Suprapubic skin (tissue), 4 donors: ENCODE measurements around the gene CCDC88C. TPM values are rescaled to one million over a fixed set of nuclear protein-coding genes. Genes with fewer than 3 reads are reported as not detected.
A peak's percentile ranks its signal among the peaks of the same experiment; 100 is the strongest.

Experiments
- DNase-seq, 2 donors: peaks; one replicate each; pipeline ENCODE4 v3.0.0-alpha.2; 2019; ENCODE audit warnings: low spot score in 2 of 2
- H3K27ac ChIP-seq: fragments of 200-600 bp; sonication (generic); one replicate; pipeline ENCODE4 v1.5.1; 2019
- H3K27me3 ChIP-seq: fragments of 200-600 bp; sonication (generic); one replicate; pipeline ENCODE4 v1.5.1; 2019
- H3K36me3 ChIP-seq: fragments of 200-600 bp; sonication (generic); one replicate; pipeline ENCODE4 v1.5.1; 2019
- H3K4me1 ChIP-seq: fragments of 200-600 bp; sonication (generic); one replicate; pipeline ENCODE4 v1.5.1; 2019
- H3K4me3 ChIP-seq: fragments of 200-600 bp; sonication (generic); one replicate; pipeline ENCODE4 v1.5.1; 2019; ENCODE audit warnings: mild to moderate bottlenecking
- H3K9me3 ChIP-seq: fragments of 200-600 bp; sonication (generic); one replicate; pipeline ENCODE4 v1.5.1; 2019
- CTCF ChIP-seq, 2 donors: fragments of 200-600 bp in 1 of 2; fragments of 450-650 bp in 1 of 2; sonication (generic) in 1 of 2; IDR thresholded peaks; one replicate each; pipeline ENCODE4 v1.5.1; 2016 to 2019; ENCODE audit warnings: antibody characterized with exemption in 2 of 2, mild to moderate bottlenecking in 1 of 2, moderate library complexity in 1 of 2
- EP300 ChIP-seq: sonication (generic); formaldehyde crosslinking; IDR thresholded peaks from one replicate; pipeline ENCODE4 v1.6.1; 2017; ENCODE audit warnings: antibody characterized with exemption
- POLR2A ChIP-seq, 2 donors: fragments of 450-650 bp; IDR thresholded peaks; one replicate each; pipeline ENCODE4 v1.6.1; 2017; ENCODE audit warnings: antibody characterized with exemption in 2 of 2, mild to moderate bottlenecking in 2 of 2, moderate library complexity in 2 of 2
- POLR2AphosphoS5 ChIP-seq, 3 donors: sonication (generic); formaldehyde crosslinking; IDR thresholded peaks; one replicate each; pipeline ENCODE4 v1.6.1; 2017; ENCODE audit warnings: antibody characterized with exemption in 3 of 3
- WGBS: methylation state at CpG from one replicate; pipeline ENCODE4 v1.1.5; 2018; 5-methylcytosine and 5-hydroxymethylcytosine counted together
- total RNA-seq, 4 donors: library from RNA; depleted of rRNA; stranded (reverse); fragments of >200 nt; gene quantifications; one replicate each; pipeline ENCODE4 v1.1.0, GENCODE V29; 2016

Gene CCDC88C
- total RNA-seq, 4 donors from 2014 or later = 16.6 to 25.0 (median 22.8) TPM

- no peaks in the 10 kb centered on the region for H3K36me3 ChIP-seq
- no peak overlapping the region for H3K27ac ChIP-seq
- no peak for TF ChIP-seq POLR2A (IDR thresholded peaks at IDR 0.05)
- TF ChIP-seq POLR2AphosphoS5 (IDR thresholded peaks at IDR 0.05) = no peak
- TF ChIP-seq CTCF (IDR thresholded peaks at IDR 0.05) = no peak
- no peak for TF ChIP-seq EP300
- H3K27me3 ChIP-seq = peaks cover 3% of the 10 kb centered on the region
- H3K4me1 ChIP-seq = peaks cover 49% of the 10 kb centered on the region
- WGBS = 40% methylated on average over 15 of the region's 15 CpGs
- no peak overlapping the region for H3K4me3 ChIP-seq
- DNase-seq = no peak
- H3K9me3 ChIP-seq = no peaks in the 10 kb centered on the region
These were observed 20.4 kb downstream of the CCDC88C start for GRCh38 chr14:91396959-91397815.

- 49% methylated on average over 23 of the region's 23 CpGs for WGBS
These were observed 21.5 kb downstream of the CCDC88C start for GRCh38 chr14:91396013-91396660.

GRCh38 chr14:91395466-91395865, 22.2 kb downstream of the CCDC88C start:
- no peak for TF ChIP-seq POLR2AphosphoS5 (IDR thresholded peaks at IDR 0.05)
- TF ChIP-seq POLR2A (IDR thresholded peaks at IDR 0.05) = no peak
- TF ChIP-seq CTCF (IDR thresholded peaks at IDR 0.05) = no peak
- no peak for TF ChIP-seq EP300
- Histone ChIP-seq H3K27me3 (peaks cover 3% of the 10 kb centered on the region), H3K4me3 (peak overlapping the region; percentile 1), H3K9me3 (no peaks in the 10 kb centered on the region), H3K36me3 (no peaks in the 10 kb centered on the region), H3K27ac (no peak overlapping the region), H3K4me1 (peaks cover 51% of the 10 kb centered on the region)
- WGBS = 80% methylated on average over 5 of the region's 5 CpGs
- DNase-seq = no peak

More at GRCh38 chr14:91396013-91396660, 21.5 kb downstream of the CCDC88C start:
- no peaks in the 10 kb centered on the region for H3K9me3 ChIP-seq
- TF ChIP-seq POLR2A (IDR thresholded peaks at IDR 0.05) = no peak
- no peak for TF ChIP-seq CTCF (IDR thresholded peaks at IDR 0.05)
- TF ChIP-seq EP300 = no peak
- TF ChIP-seq POLR2AphosphoS5 (IDR thresholded peaks at IDR 0.05) = no peak
- H3K27ac ChIP-seq = no peak overlapping the region
- no peaks in the 10 kb centered on the region for H3K36me3 ChIP-seq
- H3K4me3 ChIP-seq = peak overlapping the region; percentile 1
- peaks cover 51% of the 10 kb centered on the region for H3K4me1 ChIP-seq
- peaks cover 3% of the 10 kb centered on the region for H3K27me3 ChIP-seq
- DNase-seq = no peak

- Histone ChIP-seq H3K4me3 (no peak overlapping the region), H3K9me3 (no peaks in the 10 kb centered on the region), H3K36me3 (no peaks in the 10 kb centered on the region), H3K27ac (no peak overlapping the region), H3K4me1 (peaks cover 51% of the 10 kb centered on the region), H3K27me3 (peaks cover 3% of the 10 kb centered on the region)
- WGBS = 91% methylated on average over 17 of the region's 17 CpGs
- no peak for DNase-seq
- no peak for TF ChIP-seq EP300
- TF ChIP-seq POLR2AphosphoS5 (IDR thresholded peaks at IDR 0.05) = no peak
- no peak for TF ChIP-seq POLR2A (IDR thresholded peaks at IDR 0.05)
- no peak for TF ChIP-seq CTCF (IDR thresholded peaks at IDR 0.05)
These were observed 23.2 kb downstream of the CCDC88C start for GRCh38 chr14:91394105-91395081.
